K562 (cell line): Measurements from ENCODE around the gene LY6G5B. TPM values are rescaled to one million over a fixed set of nuclear protein-coding genes. Genes with fewer than 3 reads are reported as not detected.

Experiments used
- ELF4 ChIP-seq: fragments of 450-650 bp; formaldehyde crosslinking; IDR thresholded peaks from 2 replicates; pipeline ENCODE4 v1.4.0; 2022; ENCODE audit warnings: missing genetic modification characterization
- HEY1 ChIP-seq: fragments of 250-450 bp; sonication (Bioruptor Pico); IDR thresholded peaks from 2 replicates; pipeline ENCODE4 v1.5.0; 2020; ENCODE audit warnings: mild to moderate bottlenecking, moderate library complexity, borderline replicate concordance
- KLF10 ChIP-seq: fragments of 250-450 bp; sonication (Bioruptor Pico); IDR thresholded peaks from 2 replicates; pipeline ENCODE4 v1.6.1; 2021; ENCODE audit warnings: matching md5 sums
- MECOM ChIP-seq: fragments of 250-450 bp; sonication (Bioruptor Pico); IDR thresholded peaks from 2 replicates; pipeline ENCODE4 v1.8.0; 2022; ENCODE audit warnings: inconsistent platforms
- MEF2A ChIP-seq: IDR thresholded peaks from 2 replicates; pipeline ENCODE4 v1.6.1; 2011; ENCODE audit warnings: low read depth, mild to moderate bottlenecking, low read length, moderate library complexity; ENCODE audit not compliant: control insufficient read depth
- RBM22 ChIP-seq: fragments of 200-400 bp; formaldehyde crosslinking; IDR thresholded peaks from 2 replicates; pipeline ENCODE4 v1.6.1; 2018; ENCODE audit warnings: low read length, low read depth; ENCODE audit not compliant: poor library complexity, severe bottlenecking
- RFX7 ChIP-seq: fragments of 250-450 bp; sonication (Bioruptor Pico); IDR thresholded peaks from 2 replicates; pipeline ENCODE4 v1.5.1; 2021; ENCODE audit warnings: mild to moderate bottlenecking
- SMARCA5 ChIP-seq: fragments of 450-650 bp; IDR thresholded peaks from 2 replicates; pipeline ENCODE4 v1.6.1; 2016
- SP1 ChIP-seq: sonication (generic); formaldehyde crosslinking; IDR thresholded peaks from 2 replicates; pipeline ENCODE4 v1.8.1; 2022; ENCODE audit warnings: mild to moderate bottlenecking, missing genetic modification reagents
- STAT6 ChIP-seq: sonication (generic); formaldehyde crosslinking; IDR thresholded peaks from 2 replicates; pipeline ENCODE4 v1.8.1; 2023; ENCODE audit warnings: mild to moderate bottlenecking, missing genetic modification reagents
- SUPT5H ChIP-seq: fragments of 450-650 bp; IDR thresholded peaks from 2 replicates; pipeline ENCODE4 v1.6.1; 2016
- WHSC1 ChIP-seq: IDR thresholded peaks from one replicate; pipeline ENCODE4 v1.6.1; 2012; ENCODE audit warnings: low read length, control low read depth, inconsistent platforms
- ZFP91 ChIP-seq: sonication (generic); formaldehyde crosslinking; IDR thresholded peaks from 2 replicates; pipeline ENCODE4 v1.8.0; 2022; ENCODE audit warnings: mild to moderate bottlenecking, missing genetic modification reagents
- ZNF184 ChIP-seq: sonication (generic); formaldehyde crosslinking; IDR thresholded peaks from 2 replicates; pipeline ENCODE4 v1.5.0; 2020; ENCODE audit warnings: missing genetic modification reagents
- ZNF239 ChIP-seq: fragments of 250-450 bp; sonication (Bioruptor Pico); IDR thresholded peaks from 2 replicates; pipeline ENCODE4 v1.4.0; 2020; ENCODE audit warnings: mild to moderate bottlenecking
- ZNF518B ChIP-seq: fragments of 250-450 bp; sonication (Bioruptor Pico); IDR thresholded peaks from 2 replicates; pipeline ENCODE4 v1.5.0; 2021; ENCODE audit warnings: mild to moderate bottlenecking, moderate library complexity
- ZNF740 ChIP-seq, 3 experiments: fragments of 200-800 bp in 1 of 3; sonication (Bioruptor generic) in 1 of 3; sonication (generic) in 1 of 3; formaldehyde crosslinking in 1 of 3; IDR thresholded peaks; 2 replicates each; pipeline versions ENCODE4 v1.6.1 to v1.8.0; 2016 to 2022; ENCODE audit warnings: mild to moderate bottlenecking in 2 of 3, missing compliant biosample characterization in 2 of 3, missing genetic modification characterization in 2 of 3, missing genetic modification reagents in 1 of 3
- ZNF79 ChIP-seq: fragments of 250-450 bp; sonication (Bioruptor Pico); IDR thresholded peaks from 2 replicates; pipeline ENCODE4 v1.4.0; 2020; ENCODE audit warnings: low read depth, mild to moderate bottlenecking, moderate library complexity
- polyA plus RNA-seq, 8 experiments: library from polyadenylated mRNA; depleted of rRNA in 4 of 8; stranded (reverse) in 5 of 8; unstranded in 3 of 8; fragments of >200 nt; fragmentation: Nextera tagmentation in 2 of 8; fragmentation: Illumina TruSeq in 1 of 8; extraction: Ambion mirVana in 2 of 8; extraction: Trizol in 1 of 8; gene quantifications; 2 replicates each; pipeline versions ENCODE4 v1.2.1 to v1.2.3, GENCODE V29; 2011 to 2014; ENCODE audit warnings: inconsistent platforms in 1 of 8, missing spikeins in 1 of 8
- total RNA-seq, 7 experiments: library from RNA; depleted of rRNA in 6 of 7; stranded (reverse); fragments of >200 nt in 6 of 7; fragmentation: Illumina TruSeq in 2 of 7; extraction: Trizol in 2 of 7; gene quantifications; 2 replicates each; pipeline versions ENCODE4 v1.2.1 to v1.2.3, GENCODE V29; 2011 to 2021; ENCODE audit warnings: low replicate concordance in 1 of 7

LY6G5B gene
- total and polyA plus RNA-seq, 9 of the 15 experiments (the other 6 are each of a cell fraction or from before 2014, with no cell fraction given): 6.0 to 27.0 (median 7.5) TPM

GRCh38 chr6:31658983-31659648 lies 10.7 kb upstream of the LY6G5B start (continued):
- no peak for TF ChIP-seq ZNF518B (CRISPR knock-in tag)
- no peak for TF ChIP-seq ZNF239 (CRISPR knock-in tag)
- 0 out of 2 replicates have a peak, but pooled peaks have one; percentile 32 for TF ChIP-seq ELF4
- TF ChIP-seq RFX7: no peak
- no peak for TF ChIP-seq ZNF184 (CRISPR knock-in tag)
- no peak for TF ChIP-seq MEF2A
- TF ChIP-seq SUPT5H: peak; percentile 17; the same call in 1 of the 2 replicates
- TF ChIP-seq HEY1 (CRISPR knock-in tag): no peak
- TF ChIP-seq STAT6: 0 out of 2 replicates have a peak, but pooled peaks have one; percentile 11
- 0 out of 2 replicates have a peak, but pooled peaks have one; percentile 67 for TF ChIP-seq ZFP91 (CRISPR knock-in tag)
- TF ChIP-seq MECOM (CRISPR knock-in tag): peak; percentile 30; the same call in 1 of the 2 replicates
- TF ChIP-seq SP1 (CRISPR knock-in tag): 0 out of 2 replicates have a peak, but pooled peaks have one; percentile 46
- TF ChIP-seq SMARCA5: no peak
- TF ChIP-seq RBM22: peak; percentile 85
- 0 out of 2 replicates have a peak, but pooled peaks have one; percentile 8 for TF ChIP-seq KLF10 (CRISPR knock-in tag)
- TF ChIP-seq ZNF740 (CRISPR knock-in tag; IDR thresholded peaks at IDR 0.05): no peak
- no peak for TF ChIP-seq ZNF740 (tag; IDR thresholded peaks at IDR 0.05)
- no peak for TF ChIP-seq ZNF79 (CRISPR knock-in tag)
- peak; percentile 60 for TF ChIP-seq WHSC1
